ENCODE measurements around the gene ITSN1.
A peak's percentile ranks its signal among the peaks of the same experiment; 100 is the strongest.

The ITSN1 gene

GRCh38 chr21:33736569-33736968 is 94.3 kb downstream of the ITSN1 start:
- Mint-ChIP-seq H3K9me3 (no peaks in the 10 kb centered on the region), H3K27ac (no peak overlapping the region), H3K4me1 (no peaks in the 10 kb centered on the region)

GRCh38 chr21:33739701-33740100 is 97.4 kb downstream of the ITSN1 start:
- H3K4me3 Mint-ChIP-seq: no peak overlapping the region
- TF ChIP-seq CTCF (IDR thresholded peaks at IDR 0.05; ENCODE audit: unreplicated experiment in 3 of 3): no peak

More at GRCh38 chr21:33736569-33736968, 94.3 kb downstream of the ITSN1 start:
- H3K36me3 Mint-ChIP-seq (ENCODE audit: low read depth): peaks cover 34% of the 10 kb centered on the region
- TF ChIP-seq CTCF (IDR thresholded peaks at IDR 0.05; ENCODE audit: unreplicated experiment in 3 of 3): no peak
- no peak overlapping the region for H3K4me3 Mint-ChIP-seq
- H3K27me3 Mint-ChIP-seq (ENCODE audit: low read depth): no peaks in the 10 kb centered on the region

GRCh38 chr21:33747420-33747819 is 105.1 kb downstream of the ITSN1 start:
- Mint-ChIP-seq H3K4me3 (no peak overlapping the region), H3K27ac (no peak overlapping the region), H3K9me3 (peaks cover 41% of the 10 kb centered on the region), H3K27me3 (ENCODE audit: low read depth) (no peaks in the 10 kb centered on the region), H3K36me3 (ENCODE audit: low read depth) (peaks cover 77% of the 10 kb centered on the region), H3K4me1 (peaks cover 18% of the 10 kb centered on the region)
- no peak for TF ChIP-seq CTCF (IDR thresholded peaks at IDR 0.05; ENCODE audit: unreplicated experiment in 3 of 3)

More at GRCh38 chr21:33739701-33740100, 97.4 kb downstream of the ITSN1 start:
- Mint-ChIP-seq H3K36me3 (ENCODE audit: low read depth) (peaks cover 58% of the 10 kb centered on the region), H3K4me1 (no peaks in the 10 kb centered on the region), H3K27ac (no peak overlapping the region), H3K27me3 (ENCODE audit: low read depth) (no peaks in the 10 kb centered on the region), H3K9me3 (peaks cover 12% of the 10 kb centered on the region)

- H3K4me1 Mint-ChIP-seq: peaks cover 18% of the 10 kb centered on the region
- no peaks in the 10 kb centered on the region for H3K27me3 Mint-ChIP-seq (ENCODE audit: low read depth)
- H3K4me3 Mint-ChIP-seq: no peak overlapping the region
- H3K36me3 Mint-ChIP-seq (ENCODE audit: low read depth): peaks cover 62% of the 10 kb centered on the region
- H3K9me3 Mint-ChIP-seq: peaks cover 33% of the 10 kb centered on the region
- no peak overlapping the region for H3K27ac Mint-ChIP-seq
- no peak for TF ChIP-seq CTCF (IDR thresholded peaks at IDR 0.05; ENCODE audit: unreplicated experiment in 3 of 3)
Measured at GRCh38 chr21:33748903-33749302, 106.6 kb downstream of the ITSN1 start.

- Mint-ChIP-seq H3K36me3 (ENCODE audit: low read depth) (peaks cover 55% of the 10 kb centered on the region), H3K27ac (peak overlapping the region; percentile 19 to 44 (median 34)), H3K4me1 (peaks cover 18% of the 10 kb centered on the region), H3K9me3 (peaks cover 26% of the 10 kb centered on the region), H3K27me3 (ENCODE audit: low read depth) (no peaks in the 10 kb centered on the region), H3K4me3 (no peak overlapping the region)
- no peak for TF ChIP-seq CTCF (IDR thresholded peaks at IDR 0.05; ENCODE audit: unreplicated experiment in 3 of 3)
Measured at GRCh38 chr21:33750017-33750416, 107.7 kb downstream of the ITSN1 start.

- H3K36me3 Mint-ChIP-seq (ENCODE audit: low read depth): peaks cover 48% of the 10 kb centered on the region
- H3K27ac Mint-ChIP-seq: peak overlapping the region; percentile 59 to 71 (median 60)
- H3K9me3 Mint-ChIP-seq: peaks cover 15% of the 10 kb centered on the region
- H3K4me1 Mint-ChIP-seq: peaks cover 18% of the 10 kb centered on the region
- no peaks in the 10 kb centered on the region for H3K27me3 Mint-ChIP-seq (ENCODE audit: low read depth)
- H3K4me3 Mint-ChIP-seq: no peak overlapping the region
- TF ChIP-seq CTCF (IDR thresholded peaks at IDR 0.05; ENCODE audit: unreplicated experiment in 3 of 3): no peak
Measured at GRCh38 chr21:33751120-33751519, 108.8 kb downstream of the ITSN1 start.
